ENCODE data around the gene ITGBL1.

ITGBL1 gene, protein sequence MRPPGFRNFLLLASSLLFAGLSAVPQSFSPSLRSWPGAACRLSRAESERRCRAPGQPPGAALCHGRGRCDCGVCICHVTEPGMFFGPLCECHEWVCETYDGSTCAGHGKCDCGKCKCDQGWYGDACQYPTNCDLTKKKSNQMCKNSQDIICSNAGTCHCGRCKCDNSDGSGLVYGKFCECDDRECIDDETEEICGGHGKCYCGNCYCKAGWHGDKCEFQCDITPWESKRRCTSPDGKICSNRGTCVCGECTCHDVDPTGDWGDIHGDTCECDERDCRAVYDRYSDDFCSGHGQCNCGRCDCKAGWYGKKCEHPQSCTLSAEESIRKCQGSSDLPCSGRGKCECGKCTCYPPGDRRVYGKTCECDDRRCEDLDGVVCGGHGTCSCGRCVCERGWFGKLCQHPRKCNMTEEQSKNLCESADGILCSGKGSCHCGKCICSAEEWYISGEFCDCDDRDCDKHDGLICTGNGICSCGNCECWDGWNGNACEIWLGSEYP

DNA sequence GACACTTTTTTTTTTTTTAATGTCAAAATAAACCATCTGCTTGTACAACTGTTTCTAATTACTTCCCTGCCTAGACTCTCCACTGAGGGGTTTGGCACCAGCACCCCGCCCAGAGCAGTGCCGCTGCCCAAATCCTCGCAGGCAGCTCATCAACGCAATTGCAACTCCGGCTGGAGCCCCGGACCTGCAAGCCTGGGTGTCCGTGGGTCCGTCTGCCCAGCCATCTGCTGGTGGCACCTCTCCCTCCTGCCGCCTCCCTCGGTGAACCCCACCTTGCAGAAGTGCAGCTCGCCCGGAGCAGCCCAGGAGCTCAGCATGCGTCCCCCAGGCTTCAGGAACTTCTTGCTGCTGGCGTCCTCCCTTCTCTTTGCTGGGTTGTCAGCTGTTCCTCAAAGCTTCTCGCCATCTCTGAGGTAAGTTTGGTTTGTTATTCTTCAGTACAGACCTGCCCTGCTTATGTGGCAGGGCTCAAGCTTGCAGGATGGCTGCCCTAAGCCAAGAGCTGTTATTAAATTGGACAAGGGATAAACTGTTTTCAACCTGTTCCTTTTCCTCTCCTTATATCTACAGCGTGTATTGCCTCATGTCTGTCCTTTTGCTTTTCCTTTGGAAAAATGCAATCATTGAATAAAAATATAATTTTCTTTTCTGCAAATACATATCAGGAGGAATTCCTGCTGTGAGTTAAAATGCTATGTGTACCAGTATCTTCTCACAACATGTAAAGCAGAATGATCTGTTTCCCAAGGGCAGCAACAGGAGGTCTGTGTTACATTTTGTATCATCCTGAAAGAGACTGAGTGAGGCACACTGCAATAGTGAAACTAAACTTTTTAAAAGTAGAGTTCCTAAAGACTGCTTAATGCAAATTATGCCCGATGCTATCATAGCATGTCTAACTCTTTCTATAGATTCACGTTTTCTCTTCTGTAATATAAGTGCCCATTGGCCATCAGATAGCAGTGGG lies at the start of gene ITGBL1:
Gene ITGBL1, plus strand, starts transcription at position 157 of the 967 bp plus-strand sequence. Its CDS starts 159 bp downstream, at position 316.
- DNase-seq: no peak

DNA sequence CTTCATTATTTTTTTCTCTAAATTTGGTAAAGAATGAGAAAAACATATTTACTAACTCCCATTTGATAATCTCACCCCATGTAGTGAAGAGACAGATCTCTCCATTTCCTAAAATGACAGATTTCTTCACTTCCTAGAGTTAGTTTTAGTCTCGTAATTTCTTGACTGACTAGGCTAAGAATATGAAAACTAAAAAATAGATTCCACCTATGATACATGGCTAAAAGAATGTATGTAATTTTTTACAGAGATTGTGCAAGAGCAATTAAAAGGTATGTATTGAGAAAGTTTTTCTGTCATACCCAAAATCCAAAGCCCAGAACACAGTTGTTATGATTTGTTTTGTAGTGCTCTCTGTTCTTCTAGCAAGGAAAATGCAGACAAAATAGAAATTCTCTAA lies 45.7 kb upstream of the ITGBL1 start:
- DNase-seq: no peak

DNA sequence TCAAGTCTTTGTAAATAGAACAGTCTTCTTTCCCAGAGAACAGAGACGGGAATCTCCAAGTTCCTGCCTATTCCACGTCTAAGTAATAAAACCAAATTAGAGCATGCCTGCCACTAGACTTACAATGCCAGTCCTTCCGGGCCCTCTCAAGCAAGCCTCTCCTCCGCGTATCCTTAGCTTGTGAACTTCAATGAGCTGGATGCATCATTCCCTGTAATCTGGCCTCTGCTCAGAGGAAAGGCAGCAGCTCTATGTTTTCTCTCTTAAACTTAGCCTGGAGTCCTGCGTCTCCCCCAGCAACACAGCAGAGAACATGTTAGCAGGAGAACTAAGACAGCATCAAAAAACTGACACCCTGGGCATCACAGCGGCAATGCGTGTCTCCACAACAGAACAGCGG lies 44.3 kb upstream of the ITGBL1 start:
- DNase-seq: no peak

DNA sequence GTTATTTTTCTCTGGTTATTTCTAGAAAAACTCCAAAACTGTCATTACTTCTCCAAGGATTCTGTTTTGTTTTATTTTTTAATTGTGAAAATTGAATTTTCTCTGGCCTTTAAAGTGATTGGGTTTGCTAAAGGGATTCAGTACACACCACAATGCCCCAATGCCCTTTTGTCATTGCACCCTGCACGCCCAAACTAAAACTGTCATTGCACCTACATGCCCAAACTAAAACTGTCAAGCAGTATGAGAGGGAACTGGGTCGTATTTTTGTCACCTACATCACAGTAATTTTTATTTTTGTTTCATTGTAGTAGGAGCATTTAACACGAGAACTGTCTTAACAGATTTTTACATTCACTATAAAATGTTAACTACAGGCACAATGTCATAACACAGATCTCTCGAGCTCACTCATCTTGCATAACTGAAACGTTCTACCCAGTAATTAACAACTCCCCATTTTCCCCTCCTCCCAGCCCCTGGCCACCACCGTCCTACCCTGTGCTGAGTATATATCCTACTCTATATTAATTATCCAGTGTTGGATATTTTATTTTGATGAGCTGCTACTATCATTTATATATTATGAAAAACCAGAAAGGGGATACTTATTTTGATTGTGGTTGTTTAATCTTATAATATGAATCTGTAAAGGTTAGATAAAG lies 43.4 kb upstream of the ITGBL1 start:
- DNase-seq: no peak

DNA sequence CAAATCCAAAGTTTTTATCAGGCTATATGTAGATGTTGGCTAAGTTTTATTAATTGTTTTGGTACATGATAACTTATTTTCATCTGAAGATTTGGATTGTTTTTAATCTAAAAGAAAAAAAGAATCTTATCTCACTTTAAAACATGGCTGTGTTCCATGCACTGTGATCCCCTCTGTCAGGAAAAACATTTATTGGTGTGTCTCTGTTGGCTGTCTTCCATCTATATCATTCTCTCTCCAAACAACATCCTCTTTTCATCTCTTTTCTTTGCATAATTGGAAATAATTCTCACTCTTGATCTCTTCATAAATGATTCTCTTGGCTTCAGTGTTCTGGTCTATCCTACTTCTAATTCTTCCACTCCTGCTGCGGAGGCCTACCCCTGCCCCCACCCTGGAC lies 40.4 kb upstream of the ITGBL1 start:
- no peak for DNase-seq

DNA sequence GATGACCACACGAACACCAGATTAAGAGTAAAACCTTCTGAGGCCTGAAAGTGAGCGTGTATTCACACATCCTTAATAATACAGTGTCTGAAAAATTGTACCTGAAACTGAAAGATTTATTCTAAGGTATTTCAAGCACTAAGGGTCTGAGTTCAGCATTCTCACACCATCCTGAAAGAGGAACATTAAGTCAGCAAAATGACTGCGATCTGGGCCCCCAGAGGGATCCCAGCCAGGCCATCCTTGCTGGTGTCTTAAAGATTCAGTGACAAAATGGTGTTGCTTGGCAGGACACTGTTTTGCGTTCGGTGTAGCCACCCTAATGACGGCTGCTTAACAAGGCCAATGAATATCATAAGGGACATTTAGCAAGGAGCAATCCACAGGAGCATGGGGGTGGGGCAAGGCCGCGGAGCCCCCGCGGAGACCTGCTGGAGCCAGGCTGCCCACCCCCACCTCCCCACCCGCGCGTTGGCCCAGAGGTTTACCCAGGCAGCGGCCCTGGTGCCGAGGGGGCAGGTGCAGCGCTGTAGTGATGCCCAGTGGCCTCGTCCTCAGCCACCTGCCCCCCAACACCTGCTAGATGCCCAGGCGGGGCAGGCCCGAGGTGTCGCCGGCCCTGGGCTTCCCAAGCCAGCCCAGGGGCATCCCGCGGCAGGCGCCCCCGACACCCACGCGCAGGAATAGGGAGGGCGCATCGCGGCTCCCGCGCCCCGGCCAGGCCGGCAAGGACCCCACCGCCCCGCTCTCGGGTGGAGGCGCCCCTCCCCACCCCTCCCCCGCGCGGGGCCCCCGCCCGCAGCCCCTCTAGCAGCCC lies 36.9 kb upstream of the ITGBL1 start:
- DNase-seq: no peak

DNA sequence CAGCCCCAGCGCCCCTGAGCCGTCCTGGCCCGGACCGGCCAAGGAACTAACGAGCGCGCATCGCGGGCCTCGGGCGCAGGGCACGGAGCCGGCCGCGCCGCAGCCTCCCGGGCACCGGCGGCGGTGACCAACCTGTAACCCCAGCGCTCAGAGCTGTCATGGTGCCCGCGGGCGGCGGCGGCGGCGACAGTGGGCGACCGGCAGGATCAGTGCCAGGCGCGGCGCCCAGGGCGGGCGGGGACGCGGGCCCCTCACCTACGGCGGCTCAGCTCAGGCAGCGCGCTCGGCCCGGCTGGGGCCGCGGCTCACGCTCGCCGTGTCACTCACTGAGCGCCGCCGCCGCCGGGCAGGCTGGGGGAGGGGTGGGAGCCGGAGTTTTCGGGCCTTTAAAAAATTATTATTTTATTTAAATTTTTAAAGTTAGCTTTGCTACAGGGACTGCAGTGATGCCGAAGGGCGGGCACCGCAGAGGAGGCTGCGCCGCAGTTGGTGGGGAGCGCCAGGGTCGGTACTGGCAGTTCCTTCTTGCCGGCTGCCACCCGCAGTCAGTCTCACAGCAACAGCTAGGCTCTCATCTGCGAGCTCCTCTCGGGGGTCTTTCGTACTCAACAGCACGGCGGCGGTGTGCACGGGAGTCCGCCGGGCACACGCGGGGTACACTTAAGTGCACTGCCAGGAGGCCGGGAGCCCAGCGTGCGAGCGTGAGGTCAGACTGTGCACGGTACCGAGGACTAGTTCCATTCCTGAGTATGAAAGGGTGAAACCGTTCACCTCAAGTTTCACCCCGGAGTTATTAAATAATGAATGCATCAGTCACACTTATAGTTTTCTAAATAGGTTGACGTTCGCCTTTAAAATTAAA lies 36.1 kb upstream of the ITGBL1 start, which contains the start of gene NALCN:
Gene NALCN, minus strand, starts transcription at position 328 of the 862 bp plus-strand sequence. CDS start 17,382 bp downstream, outside the sequence.
- no peak for DNase-seq

DNA sequence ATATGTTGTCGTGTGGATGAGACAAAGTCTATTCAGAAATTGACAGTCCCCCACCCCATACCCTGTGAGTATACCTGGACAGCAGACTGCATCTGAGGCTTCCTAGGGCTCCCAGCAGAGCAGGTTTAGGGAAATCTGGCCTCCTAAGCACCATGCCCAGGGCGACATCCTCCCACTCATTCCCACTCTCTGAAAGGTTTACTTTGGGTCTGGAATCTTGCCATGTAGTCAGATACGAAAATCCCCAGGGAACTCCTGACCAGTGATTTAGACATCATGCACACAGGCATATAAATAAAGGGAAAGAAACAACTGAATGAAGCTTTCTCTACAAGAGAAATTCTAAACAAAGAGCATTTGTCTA lies 35.5 kb upstream of the ITGBL1 start:
- DNase-seq: no peak

DNA sequence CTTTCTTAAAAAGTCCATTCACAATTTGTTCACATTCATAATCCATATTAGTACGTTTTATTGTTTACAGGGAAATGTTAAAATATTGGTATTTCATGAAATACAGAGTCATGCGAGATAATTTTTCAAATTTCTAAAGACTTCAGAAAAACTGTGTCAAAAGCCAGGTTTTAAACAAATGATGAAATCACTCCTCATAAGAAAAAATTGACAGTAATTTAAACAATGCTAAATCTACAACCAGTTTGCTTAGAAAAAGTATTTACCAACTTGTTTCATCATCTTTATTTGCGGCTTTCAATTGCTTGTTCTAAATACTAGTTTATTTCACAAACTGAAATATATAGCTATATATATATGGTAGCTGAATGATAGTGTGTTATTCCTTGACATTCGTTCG lies 35.0 kb upstream of the ITGBL1 start:
- DNase-seq: no peak

DNA sequence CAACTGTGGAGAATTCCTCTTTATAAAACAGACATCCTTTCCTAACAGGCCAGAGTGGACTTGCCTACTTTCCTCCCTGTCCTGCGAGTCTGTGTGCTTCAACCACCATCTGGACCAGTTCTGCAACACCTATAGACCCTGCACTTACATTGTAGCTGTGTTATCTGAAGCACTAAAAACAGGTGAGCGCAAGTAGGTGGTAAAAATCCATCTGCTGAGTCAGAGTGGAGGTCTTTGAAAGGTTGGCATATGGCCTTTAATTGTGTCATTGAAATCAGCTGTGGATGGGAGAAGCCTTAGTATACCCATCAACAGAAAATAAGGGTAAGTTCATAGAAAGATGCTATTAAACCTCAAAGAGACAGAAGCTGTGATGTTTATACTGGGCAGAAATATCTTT lies 28.6 kb upstream of the ITGBL1 start:
- no peak for DNase-seq

DNA sequence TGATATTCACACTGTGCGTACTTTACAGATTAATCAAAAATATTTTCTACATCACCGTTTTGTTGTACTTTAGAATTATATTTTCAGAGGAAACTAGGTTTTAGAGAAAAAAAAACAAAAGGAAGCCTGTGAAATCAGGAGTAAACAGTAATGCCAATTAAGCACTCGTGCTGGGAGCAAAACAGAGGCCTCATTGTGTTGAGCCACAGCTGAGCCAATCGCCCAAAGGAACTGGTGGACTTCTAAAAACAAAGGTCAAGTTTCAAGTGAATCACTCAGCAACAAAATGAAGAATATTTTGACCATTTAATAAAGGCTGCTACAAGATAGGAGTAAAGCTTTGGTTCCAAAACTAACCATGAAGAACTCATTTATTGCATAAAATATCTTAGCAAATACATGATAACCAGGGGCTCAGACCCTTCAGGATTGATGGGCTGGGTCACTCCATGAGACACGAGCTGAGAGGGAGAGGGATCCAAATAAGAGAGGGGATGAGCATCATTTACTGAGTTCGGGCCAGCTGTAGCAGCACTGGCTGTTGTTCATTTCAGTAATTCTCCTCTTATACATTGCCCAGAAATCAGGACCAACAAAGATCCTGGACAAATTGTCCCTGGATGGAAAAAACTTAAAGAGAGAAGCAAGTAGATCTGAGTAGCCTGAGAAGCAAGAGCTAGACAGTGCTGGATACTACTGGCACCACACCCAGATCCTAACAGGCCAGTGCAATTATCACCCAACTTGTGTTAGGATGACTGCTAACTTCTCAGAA lies 27.9 kb upstream of the ITGBL1 start:
- DNase-seq: no peak

DNA sequence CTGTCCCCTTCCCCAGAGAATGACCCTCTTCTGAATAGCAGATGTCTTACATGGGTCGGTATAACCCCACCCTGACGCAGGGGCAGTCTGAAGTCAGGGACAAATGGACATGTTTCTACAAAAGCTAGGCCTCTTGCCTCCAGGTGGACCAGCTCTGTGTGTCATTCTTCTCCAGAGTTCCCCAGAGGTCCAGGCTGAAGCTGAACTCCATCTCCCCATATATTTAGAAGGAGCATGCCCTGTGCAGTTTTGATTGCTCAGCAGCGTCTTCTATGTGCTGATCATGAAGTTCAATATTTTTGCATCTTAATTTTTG lies 27.4 kb upstream of the ITGBL1 start:
- no peak for DNase-seq

DNA sequence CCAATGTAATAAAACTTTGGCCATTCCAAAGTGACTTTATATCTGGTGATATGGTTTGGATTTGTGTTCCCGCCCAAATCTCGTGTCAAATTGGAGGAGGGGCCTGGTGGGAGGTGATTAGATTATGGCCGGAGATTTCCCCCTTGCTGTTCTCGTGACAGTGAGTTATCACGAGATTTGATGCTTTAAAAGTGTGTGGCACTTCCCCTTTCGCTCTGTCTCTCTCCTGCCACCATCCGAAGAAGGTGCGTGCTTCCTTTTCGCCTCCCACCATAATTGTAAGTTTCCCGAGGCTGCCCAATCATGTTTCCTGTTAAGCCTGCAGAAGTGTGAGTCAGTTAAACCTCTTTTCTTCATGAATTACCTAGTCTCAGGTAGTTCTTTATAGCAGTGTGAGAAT lies 26.9 kb upstream of the ITGBL1 start:
- no peak for DNase-seq

DNA sequence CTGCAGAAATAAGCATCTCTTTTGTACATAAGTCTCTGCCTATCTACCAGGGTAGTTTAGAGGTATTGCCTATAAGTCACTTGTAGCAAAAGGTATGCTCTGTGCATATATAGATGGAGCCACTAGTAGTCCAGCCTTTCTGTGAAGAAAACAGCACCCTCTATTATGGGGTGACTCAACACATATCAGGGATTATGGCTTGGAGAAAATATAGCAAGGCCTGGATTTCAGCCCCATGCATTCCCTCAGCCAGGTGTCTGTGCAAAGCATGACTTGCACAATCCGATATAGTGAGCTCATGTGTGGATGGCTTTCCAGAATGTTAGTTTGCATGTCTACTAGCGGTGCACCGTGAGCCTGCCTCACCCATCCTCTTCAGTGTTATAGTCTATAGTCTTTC lies 22.7 kb upstream of the ITGBL1 start:
- DNase-seq: no peak

DNA sequence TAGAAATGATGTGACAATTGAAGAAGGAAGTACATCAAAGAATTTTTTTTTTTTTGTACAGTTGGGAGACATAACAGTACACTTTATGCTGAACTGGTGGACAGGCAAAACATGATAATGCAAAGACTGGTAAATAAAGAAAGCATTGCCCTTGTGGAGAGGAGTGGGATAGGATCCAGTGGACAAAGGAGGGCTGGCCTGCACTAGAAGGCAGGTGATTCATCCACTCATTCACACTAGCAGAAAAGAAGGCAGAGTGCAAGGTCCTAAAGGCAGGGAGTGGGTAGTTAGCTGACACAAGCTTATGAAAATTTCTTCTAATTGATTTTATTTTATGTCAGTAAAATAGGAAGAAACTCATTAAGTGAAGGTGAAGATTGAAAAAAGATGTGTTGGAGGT lies 18.6 kb upstream of the ITGBL1 start:
- no peak for DNase-seq

DNA sequence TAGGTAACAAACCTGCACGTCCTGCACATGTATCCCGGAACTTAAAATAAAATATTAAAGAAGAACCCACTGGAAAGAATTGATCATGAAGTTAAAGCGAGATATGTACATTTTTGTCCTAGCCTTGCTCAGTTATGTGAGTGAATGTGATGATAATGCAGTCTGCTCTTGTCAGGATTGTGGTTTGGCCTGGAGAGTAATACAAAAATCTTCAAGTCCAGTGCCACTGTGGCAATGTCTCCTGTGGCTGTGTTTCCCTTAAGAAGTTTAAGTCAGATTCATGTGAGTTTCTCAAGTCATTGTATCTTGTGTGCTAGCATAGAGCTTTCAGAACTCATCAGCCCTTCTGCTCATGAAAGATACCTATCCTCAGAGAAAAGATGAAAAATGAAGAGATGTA lies 18.0 kb upstream of the ITGBL1 start:
- no peak for DNase-seq

DNA sequence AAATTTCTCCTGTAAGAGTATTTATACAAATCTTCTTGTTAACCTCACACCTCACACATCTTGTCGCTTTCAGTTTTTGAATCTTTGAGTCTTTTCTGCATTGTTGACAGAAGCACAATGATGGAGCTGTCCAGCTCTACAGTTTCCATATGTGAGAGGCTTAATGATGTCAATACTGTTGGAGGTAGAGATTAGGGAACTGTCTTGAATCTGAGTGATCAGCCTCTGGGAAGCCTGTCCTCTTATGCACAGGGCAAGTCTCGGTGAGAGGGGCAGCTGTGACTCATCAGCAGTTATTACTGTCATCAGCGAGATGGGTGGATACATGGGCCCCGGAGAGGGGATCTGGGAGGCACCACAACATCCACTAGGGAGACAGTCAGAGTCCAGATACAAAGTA lies 4.6 kb upstream of the ITGBL1 start:
- no peak for DNase-seq

DNA sequence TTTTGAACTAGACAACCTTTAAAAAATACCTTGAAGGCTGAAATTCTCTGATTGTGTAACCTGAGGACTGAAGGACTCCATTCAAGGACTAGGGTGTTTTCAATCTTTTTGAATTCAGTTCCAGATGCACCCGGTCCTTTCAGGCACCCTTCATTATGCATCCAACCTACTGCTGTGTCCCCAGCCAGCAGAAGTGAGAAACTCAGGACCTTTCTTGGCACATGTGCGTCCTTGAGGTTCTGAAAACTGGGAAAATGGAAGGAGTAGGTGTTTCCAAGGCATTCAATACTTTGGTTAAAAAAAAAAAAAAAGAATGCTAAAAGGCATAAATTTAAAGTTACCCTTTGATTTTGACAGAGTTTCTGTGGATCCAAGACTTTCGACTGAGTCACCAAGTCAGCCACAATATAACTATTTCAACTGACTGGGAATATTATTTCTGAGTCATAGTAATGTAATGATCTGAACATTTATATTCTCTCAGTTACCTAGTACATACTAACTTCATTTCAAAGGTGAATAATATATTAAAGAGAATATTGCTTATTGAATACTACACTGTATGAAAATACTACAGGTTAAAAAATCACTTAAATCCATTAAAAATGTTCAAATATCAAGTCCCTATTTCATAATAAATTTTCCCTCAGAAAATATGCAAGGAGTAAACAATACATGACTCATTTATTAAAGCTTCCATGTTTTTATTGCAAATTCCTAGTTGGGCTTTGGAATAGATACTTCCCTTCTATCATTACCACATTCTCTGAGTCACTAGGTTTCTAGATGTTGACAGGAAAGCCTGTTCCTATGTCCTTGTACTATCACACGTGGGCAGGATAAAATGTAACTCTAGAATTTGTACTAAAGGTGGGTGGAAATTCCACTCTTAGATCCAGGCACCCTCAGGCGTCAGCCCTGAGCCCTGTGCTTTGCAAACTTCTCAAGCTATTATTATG lies 2.4 kb upstream of the ITGBL1 start:
- DNase-seq: no peak

DNA sequence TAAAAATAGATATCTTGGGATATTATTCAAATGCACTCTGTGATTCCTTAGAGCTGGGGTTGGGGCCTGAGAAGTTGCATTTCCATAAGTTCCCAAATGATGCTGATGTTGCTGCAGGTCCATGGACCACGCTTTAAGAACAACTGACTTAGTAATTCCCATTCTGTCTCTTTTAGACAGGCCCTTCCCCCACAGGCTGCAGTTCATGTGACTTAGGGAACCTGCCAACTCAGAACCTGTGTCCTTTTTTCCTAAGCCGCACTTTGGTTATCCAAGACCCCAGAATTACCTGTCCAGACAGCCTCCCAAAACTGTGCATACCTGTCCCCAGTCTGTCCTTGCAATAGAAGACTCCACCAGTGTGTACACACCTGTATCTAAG lies 1.7 kb upstream of the ITGBL1 start:
- no peak for DNase-seq
